GM12865 (cell line): ENCODE measurements around the gene REV3L.

Experiments
- DNase-seq: peaks from one replicate; pipeline ENCODE4 v3.0.0; 2010; ENCODE audit warnings: low read depth
- H3K4me3 ChIP-seq: 2 replicates; pipeline ENCODE4 v1.5.1; 2011; ENCODE audit warnings: mild to moderate bottlenecking, low read depth, low read length, control low read depth
- TF ChIP-seq, protein P1 (sequence below): IDR thresholded peaks from 2 replicates; pipeline ENCODE4 v1.5.1; 2011; ENCODE audit warnings: low read length, control low read depth, low read depth, inconsistent platforms; ENCODE audit not compliant: insufficient read depth; ENCODE audit errors: missing control alignments

The REV3L gene

DNA sequence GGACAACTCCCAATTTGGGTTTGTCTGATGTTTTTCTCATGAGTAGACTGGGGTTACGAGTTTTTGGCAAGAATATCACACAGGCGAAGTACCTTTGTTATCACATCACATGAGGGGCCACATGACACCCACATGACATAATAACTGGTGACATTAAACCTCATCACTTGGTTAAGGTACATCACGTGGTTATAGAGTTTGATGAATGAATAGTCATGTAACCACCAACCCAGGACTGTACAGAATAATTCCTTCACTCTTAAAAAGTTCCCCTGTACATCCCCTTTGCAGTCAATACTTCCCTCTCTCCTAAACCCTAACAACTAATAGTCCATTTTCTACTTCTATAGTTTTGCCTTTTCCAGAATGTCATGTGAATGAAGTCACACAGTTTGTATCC, 83.4 kb downstream of the REV3L start:
- H3K4me3 ChIP-seq: no peak overlapping the region
- TF ChIP-seq, protein P1, sequence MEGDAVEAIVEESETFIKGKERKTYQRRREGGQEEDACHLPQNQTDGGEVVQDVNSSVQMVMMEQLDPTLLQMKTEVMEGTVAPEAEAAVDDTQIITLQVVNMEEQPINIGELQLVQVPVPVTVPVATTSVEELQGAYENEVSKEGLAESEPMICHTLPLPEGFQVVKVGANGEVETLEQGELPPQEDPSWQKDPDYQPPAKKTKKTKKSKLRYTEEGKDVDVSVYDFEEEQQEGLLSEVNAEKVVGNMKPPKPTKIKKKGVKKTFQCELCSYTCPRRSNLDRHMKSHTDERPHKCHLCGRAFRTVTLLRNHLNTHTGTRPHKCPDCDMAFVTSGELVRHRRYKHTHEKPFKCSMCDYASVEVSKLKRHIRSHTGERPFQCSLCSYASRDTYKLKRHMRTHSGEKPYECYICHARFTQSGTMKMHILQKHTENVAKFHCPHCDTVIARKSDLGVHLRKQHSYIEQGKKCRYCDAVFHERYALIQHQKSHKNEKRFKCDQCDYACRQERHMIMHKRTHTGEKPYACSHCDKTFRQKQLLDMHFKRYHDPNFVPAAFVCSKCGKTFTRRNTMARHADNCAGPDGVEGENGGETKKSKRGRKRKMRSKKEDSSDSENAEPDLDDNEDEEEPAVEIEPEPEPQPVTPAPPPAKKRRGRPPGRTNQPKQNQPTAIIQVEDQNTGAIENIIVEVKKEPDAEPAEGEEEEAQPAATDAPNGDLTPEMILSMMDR: no peak
- DNase-seq: no peak

DNA sequence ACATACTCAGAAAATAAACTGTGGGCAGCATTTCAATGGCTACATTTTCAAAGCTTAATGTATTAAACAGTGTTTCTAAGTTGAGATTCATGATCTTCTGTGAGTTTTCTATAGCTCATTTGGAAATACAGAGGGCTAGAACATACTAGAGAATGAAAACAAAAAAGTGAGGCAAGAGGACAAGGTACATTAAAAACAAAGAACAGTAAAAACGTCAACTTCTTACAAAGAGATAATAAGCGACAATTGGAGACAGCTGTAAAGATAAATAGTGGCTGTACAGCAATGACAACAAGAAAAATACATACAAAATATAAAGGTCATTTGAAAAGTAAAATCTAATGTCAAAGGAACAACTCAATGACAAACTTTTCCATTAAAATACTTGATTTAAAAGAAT, 94.3 kb downstream of the REV3L start:
- TF ChIP-seq, protein P1: no peak
- DNase-seq: no peak

DNA sequence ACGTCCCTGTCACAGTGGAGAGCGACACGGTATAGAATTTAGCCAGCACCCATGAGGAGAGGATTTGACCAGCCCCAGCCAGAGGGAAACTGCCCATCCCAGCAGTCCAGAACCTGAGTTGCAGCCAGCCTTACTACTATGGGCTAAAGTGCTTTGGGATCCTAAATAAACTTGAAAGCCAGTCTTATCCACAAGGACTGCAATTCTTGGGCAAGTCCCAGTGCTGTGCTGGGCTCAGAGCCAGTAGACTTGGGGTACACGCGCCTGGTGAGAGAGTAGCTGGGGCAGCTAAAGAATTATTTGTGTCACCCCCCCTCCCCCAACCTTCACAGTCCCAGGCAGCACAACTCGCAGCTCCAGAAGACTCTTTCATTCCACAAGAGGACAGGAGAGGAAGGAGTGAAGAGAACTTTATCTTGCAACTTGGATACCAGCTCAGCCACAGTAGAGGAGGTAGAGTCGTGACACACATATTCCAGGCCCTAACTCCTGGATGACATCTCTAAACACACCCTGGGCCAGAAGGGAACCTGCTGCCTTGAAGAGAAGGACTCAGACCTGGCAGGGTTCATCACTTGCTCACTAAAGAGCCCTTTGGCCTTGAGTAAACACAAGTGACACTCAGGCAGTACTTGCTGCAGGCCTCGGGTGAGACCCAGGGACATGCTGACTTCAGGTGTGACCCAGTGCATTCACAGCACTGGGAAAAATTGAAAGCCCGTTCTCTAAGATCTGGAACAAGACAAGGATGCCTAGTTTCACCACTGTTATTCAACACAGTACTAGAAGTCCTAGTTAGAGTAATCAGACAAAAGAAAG, 100.3 kb downstream of the REV3L start:
- no peak overlapping the region for H3K4me3 ChIP-seq
- TF ChIP-seq, protein P1: no peak
- no peak for DNase-seq

More for the DNA sequence above, 94.3 kb downstream of the REV3L start:
- no peak overlapping the region for H3K4me3 ChIP-seq

DNA sequence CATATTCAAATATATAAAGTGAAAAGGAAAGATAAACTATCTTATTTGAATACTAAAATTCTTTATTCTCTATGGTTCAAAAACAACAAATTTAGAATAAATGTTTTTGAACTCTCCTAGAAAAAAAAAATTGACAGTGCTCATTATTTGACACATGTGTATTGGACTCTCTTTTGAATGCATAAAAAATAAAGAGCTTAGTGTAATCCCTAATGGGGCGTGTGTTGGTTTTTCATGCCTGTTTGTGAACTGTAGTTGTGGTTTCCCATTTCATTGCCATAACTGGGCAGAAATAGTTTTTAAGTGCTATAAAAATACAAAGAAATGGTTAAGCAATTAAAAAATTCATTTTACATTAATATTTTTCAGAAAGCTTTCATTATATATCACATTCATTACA, 101.3 kb downstream of the REV3L start:
- H3K4me3 ChIP-seq: no peak overlapping the region
- no peak for DNase-seq
- TF ChIP-seq, protein P1: no peak

DNA sequence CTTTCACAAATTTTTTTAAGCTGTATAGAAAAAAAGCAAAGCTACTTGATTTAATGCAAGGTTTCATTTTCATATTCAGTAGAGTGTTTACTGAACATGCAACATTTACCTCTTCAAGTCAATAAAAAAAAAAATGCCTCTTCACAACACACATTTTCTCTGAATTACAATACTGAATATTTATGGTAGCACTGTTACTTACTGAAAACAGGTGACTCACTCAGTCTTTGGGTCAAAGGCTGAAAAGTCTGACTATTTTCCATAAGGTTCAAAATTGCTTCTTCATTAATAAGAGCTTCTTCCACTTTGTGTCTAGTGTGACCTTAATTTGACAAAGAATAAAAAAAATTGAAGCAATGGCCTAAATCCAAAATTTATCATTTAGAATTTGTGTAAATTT, 101.9 kb downstream of the REV3L start:
- no peak overlapping the region for H3K4me3 ChIP-seq
- no peak for DNase-seq
- TF ChIP-seq, protein P1: no peak

DNA sequence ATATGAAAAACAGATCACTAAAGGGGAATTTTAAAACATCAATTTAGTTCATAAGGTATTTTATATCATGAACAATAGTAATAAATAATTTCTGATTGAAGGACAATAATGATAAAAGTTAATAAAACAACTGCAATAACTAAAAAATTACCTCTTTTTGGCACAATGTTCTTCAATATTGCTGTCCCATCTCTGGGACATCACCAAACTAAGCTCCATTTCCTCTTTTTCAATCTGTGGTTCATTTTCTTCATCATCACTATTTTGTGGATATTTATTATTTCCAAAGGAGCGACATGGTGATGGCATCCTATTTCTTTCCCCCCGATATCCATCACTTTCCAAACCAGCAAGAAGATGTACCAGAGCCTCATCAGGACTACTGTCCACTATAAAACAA, 103.2 kb downstream of the REV3L start:
- TF ChIP-seq, protein P1: no peak
- no peak overlapping the region for H3K4me3 ChIP-seq
- DNase-seq: no peak

DNA sequence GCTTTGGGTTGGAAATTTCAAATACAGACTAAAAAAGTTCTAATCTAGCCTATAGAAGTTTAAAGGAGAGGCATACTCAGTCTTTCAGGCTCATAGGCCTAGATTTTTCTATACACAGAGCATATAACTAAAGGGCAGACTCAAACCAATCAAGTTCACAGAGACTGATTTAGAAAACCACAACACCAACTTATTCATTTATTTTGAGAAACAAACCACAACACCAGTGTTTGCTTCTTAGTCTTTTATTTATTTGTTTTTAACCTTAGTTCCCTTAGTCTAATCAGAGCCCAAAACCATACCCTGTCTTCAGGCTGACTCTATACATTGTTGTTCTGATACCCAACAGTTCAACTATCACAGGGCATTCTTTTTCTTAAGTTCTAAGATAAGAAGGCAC, 103.7 kb downstream of the REV3L start:
- TF ChIP-seq, protein P1: no peak
- DNase-seq: no peak

More for the DNA sequence above, 103.7 kb downstream of the REV3L start:
- H3K4me3 ChIP-seq: no peak overlapping the region
